NCI-H748 (cell line): ENCODE measurements around the gene MTPN.

Experiments used
- DNase-seq: peaks from one replicate; lab custom pipeline; 2025; ENCODE audit not compliant: unreplicated experiment; lab: John Stamatoyannopoulos, UW

The MTPN gene

DNA sequence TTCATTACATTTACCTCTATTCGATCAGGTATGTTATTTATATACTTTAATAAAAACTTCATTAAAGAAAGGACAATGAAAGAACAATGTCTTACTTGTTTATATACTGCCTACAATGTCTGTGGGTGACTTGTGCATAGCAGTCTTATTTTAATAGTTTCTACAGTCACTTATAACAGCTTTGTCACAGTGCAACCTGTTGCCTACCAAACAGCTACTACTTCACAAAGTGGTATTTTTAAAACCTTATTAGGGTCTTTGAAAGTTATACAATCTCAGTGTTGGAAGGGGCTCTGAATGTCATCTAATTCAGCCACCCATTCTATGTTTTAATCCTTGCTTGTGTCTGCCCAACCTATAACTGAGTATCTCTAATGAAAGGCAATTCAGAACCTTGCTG lies 19.0 kb downstream of the MTPN start:
- DNase-seq = no peak

DNA sequence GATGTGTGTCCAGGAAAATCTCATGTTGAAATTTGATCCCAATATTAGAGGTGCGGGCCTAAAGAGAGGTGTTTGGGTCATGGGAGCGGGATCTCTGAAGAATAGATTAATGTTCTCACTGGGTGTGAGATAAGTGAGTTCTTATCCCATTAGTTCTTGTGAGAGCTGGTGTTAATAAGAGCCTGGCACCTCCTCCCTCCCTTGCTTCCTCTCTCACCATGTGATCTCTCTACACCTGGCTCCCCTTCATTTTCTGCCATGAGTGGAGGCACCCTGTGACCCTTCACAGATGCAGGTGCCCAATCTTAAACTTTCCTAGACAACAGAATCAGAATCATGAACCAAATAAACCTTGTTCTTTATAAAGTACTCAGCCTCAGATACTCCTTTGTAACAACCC lies 19.5 kb downstream of the MTPN start:
- DNase-seq = no peak

DNA sequence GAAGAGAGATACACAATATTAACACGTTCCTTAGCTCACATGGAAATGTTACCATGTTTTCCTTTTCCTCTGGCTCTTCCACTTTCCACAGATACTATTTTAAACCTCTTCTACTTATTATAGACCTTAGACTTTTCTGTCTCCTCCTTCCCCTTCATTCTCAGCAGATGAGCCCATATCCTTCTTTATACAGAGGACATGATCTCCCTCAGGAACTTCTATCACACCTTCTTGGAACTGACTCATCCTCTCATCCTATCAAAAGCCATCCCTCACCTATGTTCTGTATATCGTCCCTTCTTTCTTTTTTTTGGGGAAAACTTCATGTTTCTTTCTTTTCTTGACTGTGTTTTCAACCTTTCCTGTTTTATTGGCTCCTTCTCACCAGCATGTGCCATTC lies 20.8 kb downstream of the MTPN start:
- DNase-seq = no peak

DNA sequence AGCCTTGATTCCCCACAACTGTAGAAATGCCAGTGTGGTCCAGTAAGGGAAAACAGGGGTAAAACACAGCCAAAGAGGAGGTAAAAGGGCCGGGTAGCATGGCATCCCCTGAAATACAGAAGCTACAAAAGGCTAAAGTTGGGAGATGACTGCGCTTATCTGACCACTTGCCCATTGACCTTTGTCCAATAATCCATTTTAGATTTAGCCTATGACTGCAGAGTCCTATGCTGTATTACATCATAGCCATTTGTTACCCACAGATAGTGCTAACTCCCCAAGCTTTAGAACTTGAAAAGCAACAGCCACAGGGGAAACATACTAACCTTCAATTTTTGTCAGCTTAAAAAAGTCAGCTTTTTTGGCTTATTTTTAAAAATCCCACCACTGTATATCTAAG lies 26.2 kb downstream of the MTPN start:
- DNase-seq = no peak

DNA sequence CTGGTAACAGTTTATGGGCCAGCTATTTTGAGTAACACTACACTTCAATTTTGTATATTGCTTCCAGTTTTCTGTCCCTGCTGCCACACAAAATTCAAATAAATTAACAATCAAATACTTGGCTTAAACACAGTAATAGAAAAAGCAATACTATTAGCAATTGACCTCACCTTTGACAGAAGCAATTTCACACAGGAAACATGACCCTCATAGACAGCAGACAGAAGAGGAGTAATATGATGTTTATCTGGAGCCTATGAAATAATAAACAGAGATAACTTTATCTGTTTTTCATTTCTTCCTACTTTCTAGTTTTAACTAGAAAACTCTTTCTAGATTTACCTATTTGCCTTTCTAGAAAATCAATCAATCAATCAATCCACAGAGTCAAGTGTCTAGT lies 26.7 kb downstream of the MTPN start:
- DNase-seq = no peak

DNA sequence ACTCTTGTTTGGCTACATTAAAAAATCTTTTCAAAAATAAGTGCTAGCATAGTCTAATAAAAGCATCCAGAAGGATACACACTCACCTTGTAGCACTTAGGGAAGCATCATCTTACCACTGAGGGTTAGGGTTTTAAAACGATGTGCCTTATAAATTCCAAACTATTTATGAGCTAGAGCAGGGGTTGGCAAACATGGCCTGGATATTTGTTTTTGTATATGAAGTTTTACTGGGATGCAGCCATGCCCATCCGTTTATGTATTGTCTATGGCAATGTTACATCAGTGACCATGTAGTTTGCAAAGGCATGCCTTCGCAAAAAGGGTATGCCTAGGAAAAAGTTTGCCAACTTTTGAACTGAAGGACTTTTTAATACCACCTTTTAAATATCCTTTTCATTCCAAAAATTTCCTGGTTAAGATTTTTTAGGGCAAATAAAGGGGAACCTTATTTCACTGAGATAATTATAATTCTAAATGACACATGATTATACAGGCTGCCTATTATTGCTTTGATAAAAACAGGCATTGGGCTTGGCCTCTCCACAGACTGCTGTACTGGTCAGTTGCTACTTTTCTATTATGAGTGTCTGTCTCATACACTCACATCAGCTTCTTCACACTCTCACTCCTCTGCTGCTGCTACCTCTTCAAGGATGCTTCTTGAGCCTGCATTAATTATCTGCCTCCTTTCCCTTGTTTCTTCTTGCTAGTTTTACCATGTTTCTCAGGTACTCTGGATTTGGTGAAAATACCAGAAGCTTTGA lies 30.7 kb downstream of the MTPN start:
- DNase-seq = no peak

DNA sequence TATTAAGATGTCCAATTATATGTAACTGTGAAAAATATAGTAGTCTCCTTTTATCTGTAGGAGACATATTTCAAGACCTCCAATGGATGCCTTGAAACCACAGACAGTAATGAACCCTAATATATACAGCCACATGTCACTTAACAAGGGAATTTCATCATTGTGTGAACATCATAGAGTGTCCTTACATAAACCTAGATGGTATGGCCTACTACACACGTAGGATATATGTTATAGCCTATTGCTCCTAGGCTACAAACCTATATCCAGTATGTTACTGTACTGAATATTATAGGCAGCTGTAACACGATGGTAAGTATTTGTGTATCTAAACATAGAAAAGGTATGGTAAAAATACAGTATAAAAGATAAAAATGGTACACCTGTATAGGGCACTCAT lies 32.4 kb downstream of the MTPN start:
- no peak for DNase-seq

DNA sequence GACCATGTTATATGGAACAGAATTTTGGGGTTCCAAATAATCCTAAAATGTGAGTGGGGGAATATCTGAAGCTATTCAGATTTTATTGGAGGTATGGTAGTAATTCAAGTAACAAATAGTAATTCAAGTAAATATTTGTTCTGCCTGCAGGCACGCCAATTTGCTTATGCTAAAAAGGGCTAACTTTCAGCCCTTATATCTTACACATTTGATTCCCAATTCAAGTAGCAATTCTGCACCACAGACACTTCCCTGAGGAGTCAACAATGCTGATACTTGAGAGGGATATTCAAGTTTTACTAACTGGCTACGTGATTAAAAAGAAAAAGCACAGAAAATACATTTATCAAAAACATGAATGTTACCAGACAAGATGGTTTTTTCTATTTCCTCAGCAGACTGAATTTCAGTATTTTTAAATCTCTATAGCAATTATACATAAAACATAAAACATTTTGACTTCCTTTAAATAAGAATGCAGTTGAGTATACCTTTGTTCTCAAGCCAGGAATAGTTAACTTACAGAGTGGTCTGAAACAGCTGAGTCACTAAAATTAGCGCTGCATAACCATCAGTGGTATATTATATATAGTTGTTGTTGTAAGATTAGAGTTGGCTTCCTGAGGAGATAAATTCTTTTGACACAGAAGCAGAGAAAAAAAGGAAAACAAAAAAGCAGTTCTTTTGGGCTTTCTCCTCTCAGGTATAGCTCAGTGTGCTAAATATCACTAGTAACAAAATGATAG lies 33.9 kb downstream of the MTPN start:
- DNase-seq = no peak

DNA sequence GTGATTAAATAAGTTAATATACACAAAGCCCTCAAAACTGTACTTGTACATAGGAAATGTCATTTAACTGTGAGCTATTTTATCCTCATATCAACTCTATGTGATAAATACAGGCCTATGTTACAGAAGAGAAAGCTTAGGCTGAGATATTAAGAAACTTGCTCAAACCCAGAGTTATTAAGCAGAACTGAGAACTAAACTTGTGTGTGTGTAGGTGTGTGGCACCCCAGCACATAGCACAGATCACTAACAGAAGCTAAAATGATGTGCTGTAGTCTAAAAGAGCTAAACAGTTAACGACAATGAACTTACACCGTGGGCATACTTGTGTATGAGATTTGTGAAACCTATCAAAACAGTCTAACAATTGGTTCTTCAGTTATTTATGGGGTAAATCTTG lies 34.5 kb downstream of the MTPN start:
- no peak for DNase-seq

DNA sequence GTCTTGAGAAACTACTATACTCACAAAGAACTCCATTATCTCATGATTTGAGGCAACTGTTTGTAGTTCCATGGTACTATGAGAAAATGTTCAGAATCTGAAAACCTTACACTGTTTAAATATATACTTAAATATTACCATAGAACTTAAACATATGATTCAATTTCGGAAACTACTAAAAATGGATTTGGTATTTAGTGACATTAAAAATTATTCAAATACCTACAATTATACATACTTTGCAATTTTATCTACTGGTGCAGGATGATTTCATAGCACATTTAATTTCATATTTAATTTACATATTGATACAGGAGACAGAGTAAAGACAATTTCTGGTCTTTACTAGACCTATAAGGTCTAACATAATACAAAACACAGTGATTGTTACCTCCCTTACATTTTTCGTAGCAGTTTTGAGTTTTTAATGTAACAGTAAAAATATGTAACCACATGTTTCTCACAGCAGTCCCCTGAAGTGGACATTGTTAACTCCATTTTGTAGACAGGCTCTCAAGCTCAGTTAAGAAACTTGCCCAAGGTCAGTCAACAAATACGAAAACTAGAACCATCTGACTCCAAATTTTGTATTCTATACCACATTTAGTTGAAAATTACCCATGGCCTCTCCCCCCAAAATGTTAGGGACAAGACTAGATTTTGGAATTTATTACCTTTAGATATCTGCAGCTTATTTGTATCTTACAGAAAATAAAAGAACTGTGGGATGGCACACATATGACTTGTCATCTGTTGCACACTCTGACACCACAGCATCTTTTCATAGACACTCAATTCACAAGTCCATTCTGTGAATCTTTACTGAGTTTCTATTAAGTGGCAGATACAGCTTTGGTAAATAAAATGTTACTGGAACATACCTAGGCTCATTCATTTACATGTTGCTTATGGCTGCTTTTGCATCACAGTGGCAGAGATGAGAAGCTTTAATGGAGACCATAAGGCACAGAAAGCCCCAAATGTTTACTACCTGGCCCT lies 36.8 kb downstream of the MTPN start:
- no peak for DNase-seq

DNA sequence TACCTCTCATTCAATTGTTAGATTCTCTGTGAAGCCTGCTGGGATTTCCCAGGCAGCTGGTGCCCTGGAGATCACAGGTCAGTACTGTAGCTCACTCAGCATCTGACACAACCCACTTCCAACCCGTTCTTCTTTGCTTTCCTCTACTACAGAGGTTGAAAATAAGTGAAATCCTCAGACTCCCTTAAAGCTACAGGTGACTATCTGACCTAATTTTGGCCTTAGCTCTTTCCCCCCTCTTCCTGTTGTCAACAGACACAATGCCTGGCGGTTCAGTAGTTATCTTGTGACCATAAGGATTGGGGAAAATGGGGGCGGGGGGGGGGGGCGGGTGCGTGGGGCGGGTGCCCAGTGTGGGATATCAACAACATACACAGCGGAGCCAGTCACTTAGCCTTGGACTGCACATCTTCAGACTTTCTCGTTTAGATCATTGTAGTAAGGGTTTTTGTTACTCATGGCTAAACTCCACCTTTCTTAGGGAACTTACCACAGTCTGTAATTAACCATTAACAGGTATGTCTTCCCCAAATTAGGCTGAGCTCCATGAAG lies 37.8 kb downstream of the MTPN start:
- no peak for DNase-seq

DNA sequence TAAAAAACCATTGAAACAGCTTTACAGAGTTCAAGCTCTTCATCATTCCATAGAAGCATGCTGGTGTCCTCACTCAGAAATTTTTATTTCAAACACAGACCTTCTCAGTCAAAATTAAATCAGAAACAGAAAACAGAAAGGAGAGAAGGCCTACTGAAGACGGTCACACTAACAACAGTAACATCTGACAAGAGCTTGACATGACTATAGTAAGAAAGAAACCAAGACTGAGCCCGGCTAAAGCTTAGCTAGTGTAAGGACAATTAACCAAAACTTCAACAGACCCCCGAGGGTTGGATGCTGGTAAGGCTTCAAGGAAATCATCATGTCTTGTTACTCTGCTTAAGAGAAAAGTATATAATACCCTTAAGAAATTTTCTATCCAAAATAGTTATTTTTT lies 38.6 kb downstream of the MTPN start:
- DNase-seq = no peak

DNA sequence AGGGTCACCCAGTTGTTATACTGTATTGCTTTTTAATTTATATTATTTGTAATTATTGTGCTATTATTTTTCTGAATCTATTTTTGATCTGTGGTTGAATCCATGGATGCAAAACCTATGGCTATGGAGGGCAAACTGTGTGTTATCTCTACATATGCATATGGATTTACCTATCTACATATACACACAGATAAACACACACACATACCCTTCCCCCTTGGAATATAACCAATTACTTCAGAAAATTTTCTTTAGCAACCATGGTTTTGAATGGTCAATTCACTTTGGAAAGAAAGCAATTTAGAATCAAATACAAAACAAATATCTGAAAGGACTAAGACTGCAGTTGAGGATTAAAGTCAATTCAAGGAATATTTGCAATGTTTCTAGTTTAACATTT lies 39.1 kb downstream of the MTPN start:
- no peak for DNase-seq

DNA sequence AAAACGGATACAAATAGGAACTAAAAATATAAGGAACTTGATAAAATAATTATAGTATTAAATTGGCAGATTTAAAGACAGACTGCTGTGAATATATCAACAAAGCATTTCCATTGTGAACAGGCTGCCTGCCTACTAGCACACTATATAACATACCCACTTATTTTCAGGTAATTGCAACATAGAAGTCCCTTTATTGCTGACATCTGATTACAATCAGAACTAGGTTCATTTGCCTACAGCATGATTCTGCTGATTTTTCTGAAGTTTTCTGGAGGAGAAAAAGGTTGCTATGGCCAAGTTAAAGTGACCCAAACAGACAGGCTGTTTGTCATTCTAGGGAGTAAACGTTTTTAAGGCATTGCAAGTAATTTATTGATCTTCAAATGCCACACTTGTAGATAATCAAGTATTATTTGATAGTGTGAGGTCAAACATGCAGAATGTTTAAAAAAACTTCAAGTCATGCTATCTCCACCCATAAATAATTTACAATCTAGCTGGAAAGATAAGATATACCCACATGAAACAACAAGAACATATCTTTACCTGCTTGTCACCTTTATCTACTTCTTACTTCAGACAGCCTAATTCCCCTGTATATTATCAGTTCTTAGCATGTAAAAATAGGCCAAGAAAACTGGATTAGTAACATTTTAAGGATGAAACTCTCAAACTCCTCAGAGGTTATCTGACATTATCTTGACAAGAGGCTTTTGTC lies 40.5 kb downstream of the MTPN start:
- DNase-seq = no peak

DNA sequence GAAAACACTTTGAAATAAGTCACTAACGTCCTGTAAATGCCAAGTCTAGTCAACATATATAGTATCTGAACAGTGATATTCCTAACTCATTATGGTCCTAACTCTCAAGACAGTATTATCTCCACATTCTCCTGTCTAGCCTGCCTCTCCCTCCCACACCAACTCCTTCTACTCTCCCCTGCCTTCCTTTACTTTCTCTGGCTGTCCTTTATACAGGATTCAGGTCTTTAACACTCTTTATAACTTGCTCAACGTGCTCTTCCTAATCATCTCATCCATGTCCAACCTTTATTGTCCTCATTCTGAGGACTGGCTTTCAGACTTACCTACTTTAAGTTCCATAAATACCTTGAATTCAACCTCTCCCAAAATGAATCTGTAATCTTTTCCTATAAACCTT lies 42.5 kb downstream of the MTPN start:
- DNase-seq = no peak

DNA sequence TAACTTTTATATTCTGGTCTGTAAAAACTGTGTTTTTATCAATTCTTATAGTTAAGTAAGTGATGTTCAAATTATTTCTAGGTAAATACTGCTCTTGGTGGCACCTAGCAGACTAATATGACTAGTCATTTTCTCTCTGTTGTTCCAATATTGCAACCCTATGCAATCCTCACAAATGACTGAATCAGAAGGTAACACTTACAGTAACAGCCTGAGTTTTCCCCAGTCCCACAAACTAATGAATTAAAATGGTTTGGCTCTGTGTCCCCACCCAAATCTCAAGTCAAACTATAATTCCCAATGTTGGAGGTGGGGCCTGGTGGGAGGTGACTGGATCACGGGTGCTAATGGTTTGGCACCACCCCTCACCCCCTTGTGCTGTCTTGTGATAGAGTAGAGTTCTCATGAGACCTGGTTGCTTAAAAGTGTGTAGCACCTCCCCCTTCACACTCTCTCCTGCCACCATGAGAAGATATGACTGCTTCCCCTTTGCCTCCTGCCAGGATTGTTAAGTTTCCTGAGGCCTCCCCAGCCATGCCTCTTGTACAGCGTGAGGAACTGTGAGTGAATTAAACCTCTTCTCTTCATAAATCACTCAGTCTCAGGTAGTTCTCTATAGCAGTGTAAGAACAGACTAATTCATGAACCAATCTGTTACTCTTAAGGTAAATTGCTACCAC lies 43.5 kb downstream of the MTPN start:
- DNase-seq = no peak

DNA sequence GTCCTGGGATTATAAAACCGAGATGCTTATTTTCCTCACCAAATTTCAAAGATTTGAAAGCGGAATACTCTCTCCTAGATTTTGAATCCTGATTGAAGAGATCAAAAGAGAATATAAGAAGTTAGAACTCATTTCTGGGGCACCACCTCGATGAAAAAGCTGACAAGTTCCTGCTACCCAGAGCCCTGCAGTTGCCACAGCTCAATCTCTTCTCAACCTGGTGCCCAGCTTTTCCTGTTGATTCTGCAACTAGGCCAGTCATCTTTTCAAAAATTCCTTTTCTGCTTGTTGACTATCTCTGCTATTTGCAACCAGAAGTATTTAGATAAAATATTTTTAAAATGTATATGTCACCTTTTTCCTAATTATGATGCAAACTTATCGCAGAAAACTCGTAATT lies 45.0 kb downstream of the MTPN start:
- no peak for DNase-seq

DNA sequence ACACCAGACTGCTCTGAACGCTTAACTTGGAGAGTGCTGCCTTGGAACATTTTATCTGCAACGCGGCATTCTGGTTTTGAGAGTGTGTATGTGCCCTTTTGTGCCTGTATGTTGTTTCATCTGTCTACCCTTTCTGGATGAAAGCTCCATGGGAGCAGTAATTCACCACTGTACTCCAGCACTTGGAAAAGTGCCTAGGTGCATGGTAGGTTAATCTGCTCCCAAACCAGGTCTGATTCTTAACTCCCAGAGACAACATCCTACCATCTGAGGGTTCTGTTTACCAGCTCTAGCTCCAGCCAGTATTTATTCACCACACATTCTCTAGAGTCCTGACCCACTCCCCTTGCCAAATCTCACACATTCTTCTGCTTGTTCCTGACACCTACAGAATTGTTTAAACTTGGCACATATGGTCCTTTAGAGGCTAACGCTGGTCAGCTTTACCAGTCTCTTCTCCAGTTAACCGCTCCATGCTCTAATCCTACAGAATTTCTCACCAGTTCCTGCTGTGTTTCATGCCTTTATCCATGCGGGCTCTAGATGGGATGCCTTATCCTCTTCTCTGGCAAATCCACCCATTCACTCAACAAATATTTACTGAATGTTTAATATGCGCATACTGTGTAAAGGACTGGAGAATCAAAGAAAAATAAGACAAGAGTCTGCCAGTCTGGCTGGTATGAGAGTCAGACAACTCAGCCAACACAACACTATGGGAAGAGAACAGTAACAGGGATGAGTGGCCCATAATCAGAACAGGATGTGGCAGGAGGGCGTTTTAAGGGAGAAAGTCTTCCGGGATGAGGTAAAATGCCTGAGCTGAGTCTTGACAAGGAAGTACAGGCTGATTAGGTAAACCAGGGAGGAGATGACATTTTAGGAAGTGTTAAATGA lies 46.3 kb downstream of the MTPN start:
- DNase-seq = no peak

DNA sequence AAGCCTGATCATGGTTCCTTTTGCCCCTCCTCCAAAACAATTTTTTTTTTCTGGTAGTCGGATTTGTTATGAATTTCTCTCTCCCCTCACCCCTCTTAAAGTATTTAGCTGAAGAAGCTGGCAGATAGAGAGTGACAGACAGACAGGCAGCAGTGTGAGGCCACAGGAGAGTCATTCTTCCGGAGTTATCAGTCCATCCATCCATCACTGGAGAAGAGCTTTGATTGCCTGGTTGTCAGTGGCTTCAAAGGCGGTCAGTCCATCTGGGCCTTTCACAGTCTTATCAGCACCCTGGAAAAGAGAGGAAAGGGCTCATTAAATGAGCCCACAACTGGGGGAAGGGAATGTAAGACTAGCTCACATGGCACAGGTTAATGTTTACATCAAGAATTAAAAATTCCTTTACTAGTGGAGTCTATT lies 47.4 kb downstream of the MTPN start:
- no peak for DNase-seq
